Neuronal stem cell (in vitro differentiated cells): Measurements from ENCODE around the gene RANBP10.

ENCODE experiments used
- DNase-seq: peaks from one replicate; pipeline ENCODE4 v3.0.0-alpha.2; 2013; ENCODE audit warnings: low spot score
- H2AFZ ChIP-seq: one replicate; pipeline ENCODE4 v1.6.1; 2013; ENCODE audit warnings: mild to moderate bottlenecking, low read length, inconsistent platforms
- H2AK5ac ChIP-seq: 2 replicates; pipeline ENCODE4 v1.6.1; 2013; ENCODE audit warnings: low read depth, mild to moderate bottlenecking, inconsistent platforms, low read length, moderate library complexity, mixed read lengths
- H2BK120ac ChIP-seq: 2 replicates; pipeline ENCODE4 v1.6.1; 2013; ENCODE audit warnings: low read depth, mild to moderate bottlenecking, inconsistent platforms, low read length, moderate library complexity, mixed read lengths
- H2BK12ac ChIP-seq: one replicate; pipeline ENCODE4 v1.6.1; 2013; ENCODE audit warnings: low read length, inconsistent platforms
- H2BK15ac ChIP-seq: 2 replicates; pipeline ENCODE4 v1.6.1; 2013; ENCODE audit warnings: mild to moderate bottlenecking, low read length, inconsistent platforms, mixed read lengths
- H2BK5ac ChIP-seq: one replicate; pipeline ENCODE4 v1.6.1; 2013; ENCODE audit warnings: inconsistent platforms, mild to moderate bottlenecking, low read length, moderate library complexity
- H3K14ac ChIP-seq: one replicate; pipeline ENCODE4 v1.6.1; 2013; ENCODE audit warnings: low read length, inconsistent platforms
- H3K18ac ChIP-seq: 2 replicates; pipeline ENCODE4 v1.6.1; 2013; ENCODE audit warnings: low read length, inconsistent platforms
- H3K23ac ChIP-seq: 2 replicates; pipeline ENCODE4 v1.6.1; 2013; ENCODE audit warnings: low read depth, mild to moderate bottlenecking, mixed read lengths, low read length, inconsistent platforms; ENCODE audit not compliant: poor library complexity
- H3K27ac ChIP-seq: replicated peaks from 3 replicates; pipeline ENCODE4 v1.5.1; 2013; ENCODE audit warnings: low read length, inconsistent platforms
- H3K27me3 ChIP-seq, 3 experiments: 2 replicates each; pipeline ENCODE4 v1.6.1; 2013; ENCODE audit warnings: low read length in 3 of 3, mild to moderate bottlenecking in 2 of 3, inconsistent platforms in 1 of 3, low read depth in 1 of 3, mixed read lengths in 1 of 3, moderate library complexity in 1 of 3; ENCODE audit not compliant: control insufficient read depth in 3 of 3, insufficient read depth in 3 of 3
- H3K36me3 ChIP-seq, 2 donors: replicated peaks in 1 of 2; 2 replicates each; pipeline ENCODE4 v1.6.1; 2013; ENCODE audit warnings: low read length in 2 of 2; ENCODE audit not compliant: control insufficient read depth in 2 of 2, insufficient read depth in 2 of 2
- H3K4ac ChIP-seq: 2 replicates; pipeline ENCODE4 v1.6.1; 2013; ENCODE audit warnings: inconsistent platforms, mild to moderate bottlenecking, low read length, moderate library complexity
- H3K4me1 ChIP-seq, 2 donors: 1 replicate in 1 of 2; 2 replicates in 1 of 2; pipeline ENCODE4 v1.6.1; 2013; ENCODE audit warnings: low read length in 2 of 2, low read depth in 1 of 2; ENCODE audit not compliant: control insufficient read depth in 2 of 2, insufficient read depth in 1 of 2
- H3K4me2 ChIP-seq: one replicate; pipeline ENCODE4 v1.6.1; 2013; ENCODE audit warnings: mild to moderate bottlenecking, low read length, inconsistent platforms; ENCODE audit not compliant: insufficient read depth, poor library complexity, severe bottlenecking
- H3K4me3 ChIP-seq, 2 donors: 2 replicates each; pipeline ENCODE4 v1.5.1; 2013; ENCODE audit warnings: low read length in 2 of 2, mild to moderate bottlenecking in 2 of 2, inconsistent platforms in 1 of 2, moderate library complexity in 1 of 2
- H3K79me1 ChIP-seq: one replicate; pipeline ENCODE4 v1.6.1; 2013; ENCODE audit warnings: low read depth, mild to moderate bottlenecking, inconsistent platforms, low read length, moderate library complexity
- H3K9ac ChIP-seq: one replicate; pipeline ENCODE4 v1.6.1; 2013; ENCODE audit warnings: mild to moderate bottlenecking, low read depth, low read length, inconsistent platforms; ENCODE audit not compliant: poor library complexity
- H3K9me3 ChIP-seq, 2 donors: replicated peaks in 1 of 2; 2 replicates each; pipeline versions ENCODE3 to v1.6.1; 2013; ENCODE audit warnings: low read length in 2 of 2, mild to moderate bottlenecking in 2 of 2, inconsistent platforms in 1 of 2, low read depth in 1 of 2, mixed read lengths in 1 of 2, moderate library complexity in 1 of 2; ENCODE audit not compliant: control insufficient read depth in 2 of 2, insufficient read depth in 1 of 2
- H4K8ac ChIP-seq: one replicate; pipeline ENCODE4 v1.6.1; 2013; ENCODE audit warnings: low read depth, mild to moderate bottlenecking, inconsistent platforms, low read length, moderate library complexity
- H4K91ac ChIP-seq: one replicate; pipeline ENCODE4 v1.6.1; 2013; ENCODE audit warnings: low read length, low read depth, mild to moderate bottlenecking, inconsistent platforms; ENCODE audit not compliant: poor library complexity
- WGBS, 2 donors: extraction: QIAGEN DNeasy Blood & Tissue Kit; methylation state at CpG; one replicate each; pipeline ENCODE4 v1.1.7; 2013; ENCODE audit warnings: missing lambda C conversion rate in 2 of 2, mixed read lengths in 1 of 2; ENCODE audit not compliant: insufficient read length in 2 of 2, insufficient replicate concordance in 1 of 2; ENCODE audit errors: extremely low coverage in 2 of 2; 5-methylcytosine and 5-hydroxymethylcytosine counted together

The RANBP10 gene

GRCh38 chr16:67683767-67684166 is 122.6 kb downstream of the RANBP10 start:
- no peak for DNase-seq
- no peak overlapping the region for H3K23ac ChIP-seq

GRCh38 chr16:67679935-67680897 is 126.1 kb downstream of the RANBP10 start:
- H3K79me1 ChIP-seq, result no peaks in the 10 kb centered on the region
- DNase-seq, result no peak
- H3K4me1 ChIP-seq, result no peaks in the 10 kb centered on the region
- no peak overlapping the region for H3K27ac ChIP-seq
- no CpG with 5 or more reads among the region's 10 CpGs for WGBS, 2 donors
- H2AK5ac ChIP-seq, result no peak overlapping the region
- no peak overlapping the region for H3K18ac ChIP-seq
- H4K8ac ChIP-seq, result no peak overlapping the region
- H3K4ac ChIP-seq, result no peak overlapping the region
- peaks cover 31 to 59% of the 10 kb centered on the region in 2 donors for H3K36me3 ChIP-seq
- no peak overlapping the region for H3K4me3 ChIP-seq
- no peak overlapping the region for H4K91ac ChIP-seq
- no peak overlapping the region for H2BK12ac ChIP-seq
- H3K9ac ChIP-seq, result no peak overlapping the region
- H3K9me3 ChIP-seq, result no peaks in the 10 kb centered on the region
- H2BK120ac ChIP-seq, result no peak overlapping the region
- H3K14ac ChIP-seq, result no peak overlapping the region
- H2BK5ac ChIP-seq, result no peak overlapping the region
- H3K4me2 ChIP-seq, result no peak overlapping the region
- no peak overlapping the region for H3K23ac ChIP-seq
- H3K27me3 ChIP-seq, result peaks cover 0 to 2% (median 0%) of the 10 kb centered on the region in 3 experiments
- no peak overlapping the region for H2BK15ac ChIP-seq
- H2AFZ ChIP-seq, result no peak overlapping the region

More at GRCh38 chr16:67683767-67684166, 122.6 kb downstream of the RANBP10 start:
- no peak overlapping the region for H4K91ac ChIP-seq
- H2BK120ac ChIP-seq, result no peak overlapping the region
- no peaks in the 10 kb centered on the region for H3K9me3 ChIP-seq
- H2BK15ac ChIP-seq, result no peak overlapping the region
- H3K27ac ChIP-seq, result no peak overlapping the region
- no peak overlapping the region for H2AFZ ChIP-seq
- H3K4me3 ChIP-seq, result no peak overlapping the region
- no peak overlapping the region for H2BK12ac ChIP-seq
- H4K8ac ChIP-seq, result no peak overlapping the region
- H3K36me3 ChIP-seq, result peaks cover 26 to 52% of the 10 kb centered on the region in 2 donors
- no peak overlapping the region for H3K18ac ChIP-seq
- H3K4me1 ChIP-seq, result no peaks in the 10 kb centered on the region
- no peak overlapping the region for H2AK5ac ChIP-seq
- no peak overlapping the region for H3K14ac ChIP-seq
- H3K4ac ChIP-seq, result no peak overlapping the region
- no peak overlapping the region for H2BK5ac ChIP-seq
- no peak overlapping the region for H3K4me2 ChIP-seq
- WGBS, 2 donors, result no CpG with 5 or more reads among the region's 4 CpGs
- no peaks in the 10 kb centered on the region for H3K79me1 ChIP-seq
- no peak overlapping the region for H3K9ac ChIP-seq
- peaks cover 0 to 2% (median 0%) of the 10 kb centered on the region in 3 experiments for H3K27me3 ChIP-seq

- H3K9ac ChIP-seq, result no peak overlapping the region
- H2AFZ ChIP-seq, result no peak overlapping the region
- no peak overlapping the region for H3K18ac ChIP-seq
- no peak for DNase-seq
- no CpG with 5 or more reads among the region's 12 CpGs for WGBS, 2 donors
- H3K36me3 ChIP-seq, result peaks cover 29 to 50% of the 10 kb centered on the region in 2 donors
- H3K23ac ChIP-seq, result no peak overlapping the region
- H3K27ac ChIP-seq, result no peak overlapping the region
- H3K4ac ChIP-seq, result no peak overlapping the region
- H4K91ac ChIP-seq, result no peak overlapping the region
- H2BK5ac ChIP-seq, result no peak overlapping the region
- H3K14ac ChIP-seq, result no peak overlapping the region
- no peak overlapping the region for H3K4me3 ChIP-seq
- no peaks in the 10 kb centered on the region for H3K9me3 ChIP-seq
- no peaks in the 10 kb centered on the region for H3K79me1 ChIP-seq
- H2BK15ac ChIP-seq, result no peak overlapping the region
- H4K8ac ChIP-seq, result no peak overlapping the region
- H2AK5ac ChIP-seq, result no peak overlapping the region
- no peaks in the 10 kb centered on the region for H3K4me1 ChIP-seq
- no peaks in the 10 kb centered on the region for H3K27me3 ChIP-seq
- H2BK120ac ChIP-seq, result no peak overlapping the region
- no peak overlapping the region for H2BK12ac ChIP-seq
- no peak overlapping the region for H3K4me2 ChIP-seq
These were observed 127.9 kb downstream of the RANBP10 start for GRCh38 chr16:67678354-67679023.

DNA sequence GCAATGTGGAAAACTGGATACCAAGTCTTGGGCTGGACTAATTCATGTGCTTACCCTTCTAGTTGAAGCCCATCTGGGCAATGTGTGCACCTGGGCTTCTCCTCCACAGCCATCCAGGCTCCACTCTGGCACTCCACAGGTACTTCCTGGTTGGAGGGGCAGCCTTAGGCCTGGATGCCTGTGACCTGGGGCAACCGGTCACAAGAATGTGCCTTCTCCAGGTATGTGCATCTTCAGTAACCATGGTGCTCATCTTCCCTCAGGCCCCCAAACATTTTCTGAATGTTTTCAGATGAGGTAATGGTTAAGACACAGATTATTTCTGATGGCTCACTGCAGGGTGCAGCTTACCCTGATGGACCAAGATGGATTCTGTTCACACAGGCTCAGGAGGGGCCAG is 128.6 kb downstream of the RANBP10 start:
- H3K27ac ChIP-seq, result no peak overlapping the region
- H4K8ac ChIP-seq, result no peak overlapping the region
- no peak overlapping the region for H3K23ac ChIP-seq
- no peak overlapping the region for H2BK120ac ChIP-seq
- WGBS, 2 donors, result no CpG with 5 or more reads among the region's 1 CpG
- H3K14ac ChIP-seq, result no peak overlapping the region
- no peak overlapping the region for H2BK12ac ChIP-seq
- no peak overlapping the region for H2BK15ac ChIP-seq
- H4K91ac ChIP-seq, result no peak overlapping the region
- no peak overlapping the region for H2AFZ ChIP-seq
- H3K9me3 ChIP-seq, result no peaks in the 10 kb centered on the region
- H3K18ac ChIP-seq, result no peak overlapping the region
- peaks cover 24 to 42% of the 10 kb centered on the region in 2 donors for H3K36me3 ChIP-seq
- no peaks in the 10 kb centered on the region for H3K27me3 ChIP-seq
- no peak overlapping the region for H3K4me2 ChIP-seq
- no peaks in the 10 kb centered on the region for H3K4me1 ChIP-seq
- no peak for DNase-seq
- no peak overlapping the region for H2AK5ac ChIP-seq
- H3K4ac ChIP-seq, result no peak overlapping the region
- H3K9ac ChIP-seq, result no peak overlapping the region
- no peak overlapping the region for H3K4me3 ChIP-seq
- no peaks in the 10 kb centered on the region for H3K79me1 ChIP-seq
- no peak overlapping the region for H2BK5ac ChIP-seq
